Measurements from ENCODE around the gene VEPH1. TPM values are rescaled to one million over a fixed set of nuclear protein-coding genes. Genes with fewer than 3 reads are reported as not detected.

The VEPH1 gene
- total RNA-seq, 4 donors from 2014 or later = 0.30 to 6.1 (median 0.76) TPM

GRCh38 chr3:157542711-157543500 is 39.7 kb upstream of the VEPH1 start:
- peak overlapping the region in 3 of 4 donors; percentile 26 to 69 (median 40) for H3K27ac ChIP-seq
- H3K9me3 ChIP-seq = peaks cover 0 to 14% (median 0%) of the 10 kb centered on the region in 4 donors
- 14 to 16% methylated on average over 39 to 48 of the region's 50 CpGs for WGBS, 2 donors
- peaks cover 0 to 24% (median 0%) of the 10 kb centered on the region in 4 donors for H3K4me1 ChIP-seq
- H3K27me3 ChIP-seq = peaks cover 0 to 12% of the 10 kb centered on the region in 2 donors
- H3K4me3 ChIP-seq = peak overlapping the region; percentile 0 to 49 (median 28)
- H3K36me3 ChIP-seq = no peaks in the 10 kb centered on the region
- no peak for TF ChIP-seq POLR2A (IDR thresholded peaks at IDR 0.05)
- peak in 1 of 2 donors; percentile 38 for TF ChIP-seq EP300 (IDR thresholded peaks at IDR 0.05)
- DNase-seq (ENCODE audit: low spot score in 2 of 2) = peak; percentile 62 to 66

GRCh38 chr3:157541506-157542236 is 38.5 kb upstream of the VEPH1 start:
- Histone ChIP-seq H3K4me3 (no peak overlapping the region), H3K4me1 (peaks cover 0 to 24% (median 0%) of the 10 kb centered on the region in 4 donors), H3K9me3 (peaks cover 0 to 14% (median 0%) of the 10 kb centered on the region in 4 donors), H3K27me3 (peaks cover 0 to 12% of the 10 kb centered on the region in 2 donors), H3K36me3 (no peaks in the 10 kb centered on the region), H3K27ac (peak overlapping the region in 2 of 4 donors; percentile 20 to 63)
- TF ChIP-seq CTCF (IDR thresholded peaks at IDR 0.05) = no peak
- peak in 1 of 2 donors; percentile 71 for TF ChIP-seq EP300 (IDR thresholded peaks at IDR 0.05)
- WGBS, 2 donors = 62% methylated on average over 6 of the region's 6 CpGs
- peak in 1 of 2 donors; percentile 39 for DNase-seq (ENCODE audit: low spot score in 2 of 2)

- peaks cover 0 to 12% of the 10 kb centered on the region in 2 donors for H3K27me3 ChIP-seq
- peak overlapping the region in 1 of 4 donors; percentile 63 for H3K27ac ChIP-seq
- no peaks in the 10 kb centered on the region for H3K36me3 ChIP-seq
- peaks cover 0 to 14% (median 0%) of the 10 kb centered on the region in 4 donors for H3K9me3 ChIP-seq
- WGBS, 2 donors = 48 to 64% methylated on average over 3 of the region's 3 CpGs
- peaks cover 0 to 24% (median 0%) of the 10 kb centered on the region in 4 donors for H3K4me1 ChIP-seq
- TF ChIP-seq EP300 (IDR thresholded peaks at IDR 0.05) (no peak), POLR2A (IDR thresholded peaks at IDR 0.05) (no peak), CTCF (IDR thresholded peaks at IDR 0.05) (no peak)
- H3K4me3 ChIP-seq = no peak overlapping the region
- DNase-seq (ENCODE audit: low spot score in 2 of 2) = no peak
Observed at GRCh38 chr3:157540656-157541055, 37.4 kb upstream of the VEPH1 start.

- H3K4me1 ChIP-seq = peaks cover 0 to 5% (median 0%) of the 10 kb centered on the region in 4 donors
- H3K36me3 ChIP-seq = no peaks in the 10 kb centered on the region
- no peak for DNase-seq (ENCODE audit: low spot score in 2 of 2)
- H3K4me3 ChIP-seq = no peak overlapping the region
- no peaks in the 10 kb centered on the region for H3K27me3 ChIP-seq
- TF ChIP-seq CTCF (IDR thresholded peaks at IDR 0.05) (no peak), POLR2A (IDR thresholded peaks at IDR 0.05) (no peak), EP300 (IDR thresholded peaks at IDR 0.05) (no peak)
- H3K27ac ChIP-seq = no peak overlapping the region
- H3K9me3 ChIP-seq = no peaks in the 10 kb centered on the region
- WGBS, 2 donors = 95 to 97% methylated on average over 3 of the region's 3 CpGs
Observed at GRCh38 chr3:157535667-157536066, 32.5 kb upstream of the VEPH1 start.

GRCh38 chr3:157534725-157535161 is 31.5 kb upstream of the VEPH1 start:
- no peak for DNase-seq (ENCODE audit: low spot score in 2 of 2)
- H3K27me3 ChIP-seq = no peaks in the 10 kb centered on the region
- 90 to 94% methylated on average over 2 of the region's 2 CpGs for WGBS, 2 donors
- no peak for TF ChIP-seq CTCF (IDR thresholded peaks at IDR 0.05)
- TF ChIP-seq POLR2A (IDR thresholded peaks at IDR 0.05) = no peak
- TF ChIP-seq EP300 (IDR thresholded peaks at IDR 0.05) = no peak
- no peaks in the 10 kb centered on the region for H3K9me3 ChIP-seq
- no peak overlapping the region for H3K4me3 ChIP-seq
- peaks cover 0 to 5% (median 0%) of the 10 kb centered on the region in 4 donors for H3K4me1 ChIP-seq
- no peak overlapping the region for H3K27ac ChIP-seq
- H3K36me3 ChIP-seq = no peaks in the 10 kb centered on the region

Data from tibial nerve (tissue), 4 donors.